Loucy (cell line): Measurements from ENCODE around the gene FCN3.

Source experiments
- H2AFZ ChIP-seq: fragments of 200-600 bp; sonication (generic); 2 replicates; pipeline ENCODE4 v1.6.0; 2016; ENCODE audit warnings: antibody characterized with exemption, mild to moderate bottlenecking, low read length, moderate library complexity
- H3F3A ChIP-seq: fragments of 200-600 bp; 2 replicates; pipeline ENCODE4 v1.6.0; 2016; ENCODE audit warnings: antibody characterized with exemption, low read depth, mild to moderate bottlenecking
- H3K27me3 ChIP-seq: fragments of 200-600 bp; sonication (generic); 2 replicates; pipeline ENCODE4 v1.6.1; 2014; ENCODE audit warnings: low read length, mild to moderate bottlenecking; ENCODE audit not compliant: insufficient read depth, poor library complexity, severe bottlenecking
- H3K36me3 ChIP-seq: fragments of 200-600 bp; sonication (generic); 2 replicates; pipeline ENCODE4 v1.6.1; 2016; ENCODE audit warnings: low read length; ENCODE audit not compliant: insufficient read depth
- H3K4me1 ChIP-seq: fragments of 200-600 bp; sonication (generic); 2 replicates; pipeline ENCODE4 v1.5.1; 2014; ENCODE audit warnings: low read length, mild to moderate bottlenecking; ENCODE audit not compliant: insufficient read depth, poor library complexity, severe bottlenecking
- H3K4me2 ChIP-seq: fragments of 200-600 bp; sonication (generic); 2 replicates; pipeline ENCODE4 v1.6.0; 2014; ENCODE audit warnings: antibody characterized with exemption, low read length, low read depth, mild to moderate bottlenecking; ENCODE audit not compliant: poor library complexity, severe bottlenecking
- H3K4me3 ChIP-seq: fragments of 200-600 bp; sonication (generic); 2 replicates; pipeline ENCODE4 v1.5.1; 2014; ENCODE audit warnings: low read length, mild to moderate bottlenecking, mixed read lengths; ENCODE audit not compliant: poor library complexity, severe bottlenecking
- H3K79me2 ChIP-seq: fragments of 200-600 bp; sonication (generic); 2 replicates; pipeline ENCODE4 v1.6.1; 2014; ENCODE audit warnings: low read length; ENCODE audit not compliant: insufficient read depth
- H3K9ac ChIP-seq: fragments of 200-600 bp; sonication (generic); 2 replicates; pipeline ENCODE4 v1.6.0; 2014; ENCODE audit warnings: mild to moderate bottlenecking, low read depth, low read length, moderate library complexity; ENCODE audit not compliant: poor library complexity, severe bottlenecking
- H3K9me2 ChIP-seq: fragments of 200-600 bp; sonication (generic); replicated peaks from 2 replicates; pipeline ENCODE4 v1.6.1; 2016; ENCODE audit warnings: low read depth, low read length, mixed read lengths
- H3K9me3 ChIP-seq: fragments of 200-600 bp; sonication (generic); 2 replicates; pipeline ENCODE4 v1.6.1; 2014; ENCODE audit warnings: mild to moderate bottlenecking, antibody characterized with exemption, low read length, low read depth; ENCODE audit not compliant: insufficient read depth
- H4K20me1 ChIP-seq: fragments of 200-600 bp; sonication (generic); 2 replicates; pipeline ENCODE4 v1.6.0; 2014; ENCODE audit warnings: antibody characterized with exemption, low read length, mild to moderate bottlenecking; ENCODE audit not compliant: insufficient read depth, poor library complexity, severe bottlenecking
- EZH2phosphoT487 ChIP-seq: fragments of 200-600 bp; IDR thresholded peaks from 2 replicates; pipeline ENCODE4 v1.6.1; 2018; ENCODE audit warnings: antibody characterized with exemption, mild to moderate bottlenecking, moderate library complexity, borderline replicate concordance
- TF ChIP-seq, protein P1 (sequence below): fragments of 200-600 bp; sonication (generic); conservative IDR thresholded peaks from 2 replicates; pipeline ENCODE4 v1.5.1; 2014; ENCODE audit warnings: mild to moderate bottlenecking, antibody characterized with exemption, low read length

The FCN3 gene

DNA sequence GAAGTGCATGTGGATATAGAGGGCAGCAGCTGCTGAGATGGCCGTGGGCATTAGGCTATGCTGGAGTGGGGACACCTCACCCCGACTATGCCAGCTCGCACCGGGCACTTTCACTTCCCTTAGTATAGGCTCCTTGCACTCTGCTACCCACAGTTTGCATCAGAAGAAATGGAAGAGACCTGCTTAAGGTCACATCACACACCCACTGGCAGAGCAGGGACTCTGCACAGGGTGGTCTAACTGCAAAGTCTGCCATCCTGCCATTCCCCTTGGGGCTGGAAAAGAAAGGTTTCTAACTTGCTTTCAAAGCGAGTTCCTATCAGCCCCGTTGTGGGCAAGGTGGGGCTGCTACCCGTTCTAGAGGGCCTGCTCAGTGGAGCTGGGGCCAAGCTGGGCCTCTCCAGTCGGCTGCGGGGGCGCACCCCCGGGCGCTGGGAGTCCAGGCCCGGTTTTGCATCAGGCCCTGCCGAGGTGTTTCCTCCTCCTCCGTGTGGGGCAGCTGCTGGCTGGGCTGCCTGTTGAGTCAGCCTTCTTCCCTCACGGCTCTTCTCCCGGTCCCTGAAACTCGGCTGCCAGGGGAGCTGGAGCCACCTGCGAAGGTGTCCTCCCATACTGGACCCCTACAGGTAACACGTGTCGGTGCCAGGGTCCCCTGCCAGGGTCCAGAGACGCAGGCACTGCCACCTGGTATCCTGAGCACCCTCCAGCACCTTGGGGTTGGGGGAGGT, 32.9 kb downstream of the FCN3 start, which contains the start of gene SYTL1:
TSS of gene SYTL1 (plus strand) at position 498 of the 728 bp plus-strand sequence. CDS start 3,313 bp downstream, outside the sequence.
- peaks cover 1% of the 10 kb centered on the region; the same call in 1 of the 2 replicates for H3K36me3 ChIP-seq
- peak within 1 kb of the TSS; percentile 99 for H3K9ac ChIP-seq
- no peaks in the 10 kb centered on the region for H3K9me3 ChIP-seq
- H4K20me1 ChIP-seq: no peaks in the 10 kb centered on the region
- H3K9me2 ChIP-seq: no peaks in the 10 kb centered on the region
- H3K27me3 ChIP-seq: no peaks in the 10 kb centered on the region
- H2AFZ ChIP-seq: peak within 1 kb of the TSS; percentile 75
- no peak for TF ChIP-seq EZH2phosphoT487
- TF ChIP-seq, protein P1, sequence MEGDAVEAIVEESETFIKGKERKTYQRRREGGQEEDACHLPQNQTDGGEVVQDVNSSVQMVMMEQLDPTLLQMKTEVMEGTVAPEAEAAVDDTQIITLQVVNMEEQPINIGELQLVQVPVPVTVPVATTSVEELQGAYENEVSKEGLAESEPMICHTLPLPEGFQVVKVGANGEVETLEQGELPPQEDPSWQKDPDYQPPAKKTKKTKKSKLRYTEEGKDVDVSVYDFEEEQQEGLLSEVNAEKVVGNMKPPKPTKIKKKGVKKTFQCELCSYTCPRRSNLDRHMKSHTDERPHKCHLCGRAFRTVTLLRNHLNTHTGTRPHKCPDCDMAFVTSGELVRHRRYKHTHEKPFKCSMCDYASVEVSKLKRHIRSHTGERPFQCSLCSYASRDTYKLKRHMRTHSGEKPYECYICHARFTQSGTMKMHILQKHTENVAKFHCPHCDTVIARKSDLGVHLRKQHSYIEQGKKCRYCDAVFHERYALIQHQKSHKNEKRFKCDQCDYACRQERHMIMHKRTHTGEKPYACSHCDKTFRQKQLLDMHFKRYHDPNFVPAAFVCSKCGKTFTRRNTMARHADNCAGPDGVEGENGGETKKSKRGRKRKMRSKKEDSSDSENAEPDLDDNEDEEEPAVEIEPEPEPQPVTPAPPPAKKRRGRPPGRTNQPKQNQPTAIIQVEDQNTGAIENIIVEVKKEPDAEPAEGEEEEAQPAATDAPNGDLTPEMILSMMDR: no peak
- H3K4me1 ChIP-seq: peaks cover 22% of the 10 kb centered on the region
- H3K4me2 ChIP-seq: peak within 1 kb of the TSS; percentile 97
- peaks cover 40% of the 10 kb centered on the region for H3K79me2 ChIP-seq
- peak within 1 kb of the TSS; percentile 94 for H3K4me3 ChIP-seq
- H3F3A ChIP-seq: no peaks in the 10 kb centered on the region

DNA sequence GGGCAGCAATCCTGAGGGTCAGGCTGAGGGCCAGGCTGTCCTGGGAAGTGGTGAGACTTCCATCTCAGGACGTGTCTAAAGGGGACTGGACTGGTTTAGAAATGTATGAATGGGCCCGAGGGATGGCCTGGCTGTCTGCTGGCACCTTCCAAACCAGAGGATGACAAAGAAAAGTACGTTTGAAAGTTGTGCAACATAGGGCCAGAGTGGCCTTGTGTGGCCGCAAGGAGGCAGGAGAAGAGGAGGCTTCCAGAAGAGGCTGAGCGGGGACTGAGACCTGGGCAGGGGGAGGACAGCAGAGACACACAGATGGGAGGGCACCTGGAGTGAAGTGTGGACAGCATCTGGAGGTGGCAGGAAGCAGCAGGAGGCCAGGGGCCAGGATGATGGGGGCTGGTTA, 35.4 kb downstream of the FCN3 start:
- H2AFZ ChIP-seq: no peak overlapping the region
- H4K20me1 ChIP-seq: no peaks in the 10 kb centered on the region

DNA sequence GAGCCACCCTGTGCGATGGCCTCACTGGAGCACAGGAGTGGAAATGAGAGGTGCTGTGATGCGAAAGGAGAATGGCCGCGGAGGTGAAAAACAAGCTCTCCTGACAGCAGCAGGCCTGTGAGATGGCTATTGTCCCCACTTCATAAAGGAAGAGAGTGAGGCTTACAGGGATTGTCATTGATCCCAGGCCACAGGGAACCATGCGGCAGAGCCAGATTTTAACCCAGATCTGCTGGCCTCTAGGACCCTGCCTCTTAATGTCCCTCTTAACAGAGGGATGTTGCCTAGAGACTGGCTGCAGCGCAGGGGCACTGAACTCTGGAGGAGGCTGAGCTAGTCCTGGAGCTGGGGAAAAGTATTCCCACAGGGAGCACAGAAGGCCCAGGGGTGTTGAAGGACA, 35.9 kb downstream of the FCN3 start:
- H3F3A ChIP-seq: no peaks in the 10 kb centered on the region
- peaks cover 29% of the 10 kb centered on the region; the same call in 1 of the 2 replicates for H3K36me3 ChIP-seq
- H3K4me3 ChIP-seq: no peak overlapping the region
- H3K9ac ChIP-seq: no peak overlapping the region
- no peaks in the 10 kb centered on the region for H4K20me1 ChIP-seq
- TF ChIP-seq, protein P1: no peak
- no peak for TF ChIP-seq EZH2phosphoT487
- H3K79me2 ChIP-seq: peaks cover 18% of the 10 kb centered on the region
- H3K9me3 ChIP-seq: no peaks in the 10 kb centered on the region
- H3K27me3 ChIP-seq: no peaks in the 10 kb centered on the region
- H2AFZ ChIP-seq: no peak overlapping the region
- H3K9me2 ChIP-seq: no peaks in the 10 kb centered on the region
- H3K4me1 ChIP-seq: peaks cover 10% of the 10 kb centered on the region
- H3K4me2 ChIP-seq: no peak overlapping the region

More for the DNA sequence above, 35.4 kb downstream of the FCN3 start:
- peaks cover 24% of the 10 kb centered on the region; the same call in 1 of the 2 replicates for H3K36me3 ChIP-seq
- TF ChIP-seq, protein P1: no peak
- TF ChIP-seq EZH2phosphoT487: no peak
- H3K79me2 ChIP-seq: peaks cover 22% of the 10 kb centered on the region
- no peaks in the 10 kb centered on the region for H3F3A ChIP-seq
- H3K4me2 ChIP-seq: no peak overlapping the region
- no peak overlapping the region for H3K9ac ChIP-seq
- no peaks in the 10 kb centered on the region for H3K9me2 ChIP-seq
- H3K4me1 ChIP-seq: peaks cover 10% of the 10 kb centered on the region
- no peaks in the 10 kb centered on the region for H3K27me3 ChIP-seq
- H3K9me3 ChIP-seq: no peaks in the 10 kb centered on the region
- no peak overlapping the region for H3K4me3 ChIP-seq
